MV-4-11 (cell line): Measurements from ENCODE around the gene CLCN2.
A peak's percentile ranks its signal among the peaks of the same experiment; 100 is the strongest.

Source experiments
- DNase-seq: peaks from one replicate; lab custom pipeline; 2025; lab: John Stamatoyannopoulos, UW

Gene CLCN2

GRCh38 chr3:184380627-184381260 lies 19.3 kb upstream of the CLCN2 start:
- no peak for DNase-seq

DNA sequence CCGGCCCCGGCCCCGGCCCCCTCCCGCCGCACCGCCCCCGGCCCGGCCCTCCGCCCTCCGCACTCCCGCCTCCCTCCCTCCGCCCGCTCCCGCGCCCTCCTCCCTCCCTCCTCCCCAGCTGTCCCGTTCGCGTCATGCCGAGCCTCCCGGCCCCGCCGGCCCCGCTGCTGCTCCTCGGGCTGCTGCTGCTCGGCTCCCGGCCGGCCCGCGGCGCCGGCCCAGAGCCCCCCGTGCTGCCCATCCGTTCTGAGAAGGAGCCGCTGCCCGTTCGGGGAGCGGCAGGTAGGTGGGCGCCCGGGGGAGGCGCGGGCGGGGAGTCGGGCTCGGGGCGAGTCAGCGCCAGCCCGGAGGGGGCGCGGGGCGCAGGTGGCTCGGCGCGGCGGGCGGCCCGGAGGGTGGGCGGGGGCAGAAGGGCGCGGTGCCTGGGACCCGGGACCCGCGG lies 18.8 kb upstream of the CLCN2 start:
- no peak for DNase-seq

DNA sequence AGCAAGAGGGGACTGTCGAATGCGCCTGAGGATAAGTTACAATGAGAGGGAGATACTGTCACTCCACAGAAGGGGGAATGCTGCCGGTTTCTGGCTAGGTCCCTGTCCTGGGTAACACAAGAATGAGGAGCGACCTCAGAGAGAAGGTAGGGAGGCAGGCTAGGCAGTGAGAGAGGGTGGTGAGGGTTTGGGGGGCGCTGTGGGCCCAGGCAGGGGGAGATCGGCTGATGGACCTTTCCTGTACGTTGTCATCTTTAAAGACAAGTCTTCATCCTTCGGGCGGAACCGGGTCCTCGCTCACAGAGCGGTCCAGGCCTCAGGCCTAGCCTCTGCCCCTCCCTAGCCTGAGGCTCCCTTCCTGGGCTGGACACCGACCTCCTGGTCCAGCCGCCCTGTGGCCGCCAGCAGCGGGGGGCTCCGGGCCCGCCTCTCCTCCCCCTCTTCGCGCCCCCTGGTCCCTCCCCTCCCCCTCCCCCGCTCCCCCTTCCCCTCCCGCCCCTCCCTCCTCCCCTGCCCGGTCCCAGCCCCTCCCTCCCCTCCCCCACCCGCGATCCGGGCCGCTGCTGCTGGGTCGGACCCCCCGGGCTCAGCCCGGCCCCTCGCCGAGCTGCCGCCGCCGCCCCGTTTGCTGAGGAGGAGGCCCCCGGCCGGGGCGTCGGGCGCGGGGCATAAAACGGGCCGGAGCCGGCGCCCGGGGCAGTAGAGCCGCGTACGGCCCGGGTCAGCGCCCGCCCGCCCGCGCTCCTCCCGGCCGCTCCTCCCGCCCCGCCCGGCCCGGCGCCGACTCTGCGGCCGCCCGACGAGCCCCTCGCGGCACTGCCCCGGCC lies 18.2 kb upstream of the CLCN2 start, which contains the start of gene CHRD:
Gene CHRD, plus strand, starts transcription at position 697 of the 827 bp plus-strand sequence. CDS start 265 bp downstream, outside the sequence.
- DNase-seq: no peak

- no peak for DNase-seq
Observed at GRCh38 chr3:184378651-184379357, 17.4 kb upstream of the CLCN2 start.

GRCh38 chr3:184377882-184378445 lies 16.6 kb upstream of the CLCN2 start, which contains the start of gene THPO:
Gene THPO (minus strand): TSS chr3:184378207. CDS start chr3:184376259, 1,948 bp downstream.
- no peak for DNase-seq

GRCh38 chr3:184377374-184377773 lies 16.0 kb upstream of the CLCN2 start:
- no peak for DNase-seq

- DNase-seq: no peak
Observed at GRCh38 chr3:184375747-184376461, 14.5 kb upstream of the CLCN2 start.

DNA sequence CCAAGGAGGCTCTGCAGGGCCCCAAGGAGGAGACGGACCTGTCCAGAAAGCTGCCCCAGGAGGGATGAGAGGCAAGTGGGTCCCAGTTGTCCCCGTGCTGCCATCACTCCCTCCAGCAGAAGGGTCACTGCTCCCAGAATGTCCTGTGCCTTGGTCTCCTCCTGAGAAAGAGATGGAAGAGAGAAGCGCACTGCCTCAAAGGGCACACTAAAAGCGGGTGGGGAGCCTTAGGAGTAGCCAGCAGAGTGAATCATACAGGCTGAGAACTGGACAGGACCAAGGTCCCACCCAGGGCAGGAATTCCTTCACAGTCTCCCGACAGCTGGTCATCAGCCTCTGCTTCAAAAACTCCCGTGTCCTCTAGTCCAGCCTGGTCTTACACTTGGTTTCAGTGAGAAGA lies 12.0 kb upstream of the CLCN2 start:
- DNase-seq: no peak

- DNase-seq: no peak
Observed at GRCh38 chr3:184372911-184373310, 11.5 kb upstream of the CLCN2 start.

GRCh38 chr3:184372296-184372821 lies 11.0 kb upstream of the CLCN2 start:
- DNase-seq: no peak

GRCh38 chr3:184371570-184372018 lies 10.2 kb upstream of the CLCN2 start:
- peak; percentile 81 for DNase-seq

DNA sequence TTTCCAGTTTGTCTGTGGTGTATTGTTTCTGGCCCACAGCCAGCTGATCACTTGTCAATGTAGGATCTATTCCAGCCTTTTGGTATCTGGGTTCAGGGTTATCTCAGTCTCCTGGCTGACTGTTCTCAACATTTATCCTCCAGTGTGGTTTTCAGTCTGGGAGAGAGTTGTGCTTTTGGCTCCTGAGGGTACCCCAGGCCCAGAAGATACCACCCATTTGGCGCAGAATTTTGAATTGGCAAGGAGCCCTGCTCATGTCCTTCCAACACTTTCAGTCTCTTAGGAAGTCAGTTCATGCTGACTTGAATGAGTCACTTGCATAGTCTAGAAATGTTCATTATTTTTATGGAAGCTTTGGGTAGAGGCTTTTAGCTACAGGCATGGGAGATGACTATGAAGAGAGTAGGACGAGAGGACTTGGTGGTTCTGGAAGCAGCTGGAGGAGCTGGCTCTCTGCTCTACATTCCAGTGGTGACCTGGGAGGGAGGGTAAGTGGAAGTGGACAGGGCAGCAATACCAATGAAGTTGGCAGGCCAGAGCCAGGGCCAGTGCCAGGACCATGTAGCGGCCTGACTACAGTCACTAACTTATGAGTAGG lies 7.3 kb upstream of the CLCN2 start:
- DNase-seq: no peak

- DNase-seq: no peak
Observed at GRCh38 chr3:184368116-184368515, 6.7 kb upstream of the CLCN2 start.

DNA sequence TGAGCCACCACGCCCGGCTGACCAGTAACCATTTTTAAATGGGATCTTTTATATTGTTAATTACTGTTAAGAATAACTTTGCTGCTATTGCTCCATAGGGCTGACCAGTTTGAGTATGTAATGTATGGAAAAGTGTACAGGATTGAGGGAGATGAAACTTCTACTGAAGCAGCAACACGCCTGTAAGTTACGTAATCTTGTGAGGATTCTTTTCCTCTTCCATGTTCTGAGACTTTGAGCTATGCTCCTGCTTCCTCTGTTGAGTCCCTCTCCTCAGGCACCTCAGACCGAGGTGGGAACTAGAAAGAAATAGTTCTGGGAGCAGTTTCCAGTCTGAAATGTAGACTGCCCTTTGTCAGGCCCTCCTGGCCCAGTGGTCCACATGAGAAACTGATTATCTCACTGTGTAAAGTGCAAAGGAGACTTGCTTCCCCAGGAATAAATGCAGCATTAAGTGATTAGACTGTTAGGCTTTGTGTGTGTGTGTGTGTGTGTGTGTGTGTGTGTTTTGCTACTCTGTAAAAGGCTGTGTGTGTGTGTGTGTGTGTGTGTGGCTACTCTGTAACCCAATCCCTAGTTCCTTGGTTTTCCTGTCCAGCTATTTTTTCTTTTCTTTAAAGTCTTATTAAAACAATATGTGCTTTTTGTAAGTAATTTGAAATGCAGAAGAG lies 5.3 kb upstream of the CLCN2 start:
- peak; percentile 15 for DNase-seq

DNA sequence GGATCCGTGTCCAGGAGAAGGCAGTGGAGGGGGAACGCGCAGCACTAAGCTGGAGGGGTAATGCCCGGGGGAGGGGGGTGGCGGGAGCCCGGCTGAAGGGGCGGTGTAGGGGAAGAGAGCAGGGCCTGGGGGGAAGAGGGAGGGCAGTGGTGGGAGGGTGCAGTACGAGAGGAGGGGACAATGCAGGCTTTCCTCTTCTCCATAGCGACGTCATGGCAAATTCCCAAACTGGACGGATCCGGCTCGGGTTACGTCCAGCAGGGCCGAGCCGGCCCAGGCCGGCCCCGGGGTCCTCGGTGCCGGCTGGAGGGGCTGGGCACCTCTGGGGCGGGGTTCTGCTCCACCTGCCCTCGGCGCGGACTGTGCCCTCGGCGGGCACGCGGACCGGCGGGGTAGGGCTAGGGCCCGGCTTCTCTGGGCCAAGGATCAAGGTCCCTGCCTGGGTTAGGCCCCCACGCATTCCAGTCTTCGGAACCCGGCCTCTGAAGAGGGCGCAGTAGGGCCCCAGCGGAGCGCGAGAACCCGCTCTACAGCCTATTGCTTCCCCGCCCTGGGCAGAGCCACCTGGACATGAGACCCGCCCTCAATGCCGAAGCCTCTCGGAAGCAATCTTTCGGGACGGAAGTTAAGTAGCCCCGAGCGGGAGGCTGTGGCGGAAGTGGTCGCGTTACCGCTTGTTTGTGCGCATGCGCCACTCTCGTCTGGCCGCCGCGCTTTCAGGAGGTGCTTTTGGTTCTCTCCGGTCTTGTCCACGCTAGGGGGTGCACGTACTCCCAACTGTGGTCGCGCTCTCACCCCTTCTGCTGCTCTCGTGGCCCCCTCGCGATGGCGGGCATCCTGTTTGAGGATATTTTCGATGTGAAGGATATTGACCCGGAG lies 1.5 kb upstream of the CLCN2 start:
- peak; percentile 97 for DNase-seq

- peak; percentile 33 for DNase-seq
Observed at GRCh38 chr3:184361932-184362667, 695 bp upstream of the CLCN2 start.

DNA sequence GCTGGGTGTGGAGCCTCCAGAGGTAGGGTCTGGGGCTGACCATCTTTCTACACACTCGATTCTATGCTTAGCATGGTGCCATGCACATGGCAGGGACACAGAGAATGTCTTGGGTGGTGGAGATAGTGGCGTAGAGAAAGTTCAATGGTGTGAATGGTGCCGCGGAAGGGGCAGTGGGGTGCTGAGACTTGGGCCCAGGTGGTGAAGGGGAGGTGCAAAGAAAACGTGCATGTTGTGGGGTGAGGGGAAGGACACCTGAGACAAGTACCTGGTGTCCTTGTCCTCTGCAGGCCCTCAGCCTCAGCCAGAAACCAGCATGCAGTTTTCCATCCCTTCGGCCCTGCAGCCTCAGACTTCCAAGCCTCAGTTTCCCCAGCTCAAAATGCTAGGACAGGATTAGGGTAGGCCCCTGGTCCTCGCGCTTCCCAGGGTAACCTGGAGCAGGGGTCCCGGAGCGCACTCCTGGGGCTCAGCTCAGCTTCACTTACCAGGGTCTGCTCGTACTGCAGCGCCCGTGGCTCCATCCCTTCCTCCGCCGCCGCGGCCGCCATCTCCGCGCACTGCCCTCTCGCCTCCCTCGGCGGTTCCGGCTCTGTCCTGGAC lies 375 bp downstream of the CLCN2 start:
- no peak for DNase-seq
